ENCODE measurements around the gene CABLES1. TPM values are rescaled to one million over a fixed set of nuclear protein-coding genes. Genes with fewer than 3 reads are reported as not detected.

CABLES1 gene
- total and polyA plus RNA-seq, 2 of the 8 experiments (the other 6 are each of a cell fraction or from before 2014, with no cell fraction given) = 9.2 to 26.4 TPM

DNA sequence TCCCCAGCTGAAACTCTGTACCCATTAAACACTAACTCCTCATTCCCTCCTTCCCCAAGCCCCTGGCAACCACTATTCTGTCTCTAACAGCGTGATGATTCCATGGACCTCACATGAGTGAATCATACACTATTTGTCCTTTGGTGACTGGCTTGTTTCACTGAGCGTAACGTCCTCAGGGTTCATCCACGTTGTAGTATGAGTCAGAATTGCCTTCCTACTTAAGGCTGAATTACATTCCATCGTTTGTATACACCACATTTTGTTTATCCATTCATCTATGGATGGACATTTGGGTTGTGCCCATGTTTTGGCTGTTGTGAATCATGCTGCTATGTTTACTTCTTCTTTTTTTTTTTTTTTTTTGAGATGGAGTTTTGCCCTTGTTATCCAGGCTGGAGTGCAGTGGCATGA, 19.6 kb upstream of the CABLES1 start (continued):
- TF ChIP-seq, protein P1, sequence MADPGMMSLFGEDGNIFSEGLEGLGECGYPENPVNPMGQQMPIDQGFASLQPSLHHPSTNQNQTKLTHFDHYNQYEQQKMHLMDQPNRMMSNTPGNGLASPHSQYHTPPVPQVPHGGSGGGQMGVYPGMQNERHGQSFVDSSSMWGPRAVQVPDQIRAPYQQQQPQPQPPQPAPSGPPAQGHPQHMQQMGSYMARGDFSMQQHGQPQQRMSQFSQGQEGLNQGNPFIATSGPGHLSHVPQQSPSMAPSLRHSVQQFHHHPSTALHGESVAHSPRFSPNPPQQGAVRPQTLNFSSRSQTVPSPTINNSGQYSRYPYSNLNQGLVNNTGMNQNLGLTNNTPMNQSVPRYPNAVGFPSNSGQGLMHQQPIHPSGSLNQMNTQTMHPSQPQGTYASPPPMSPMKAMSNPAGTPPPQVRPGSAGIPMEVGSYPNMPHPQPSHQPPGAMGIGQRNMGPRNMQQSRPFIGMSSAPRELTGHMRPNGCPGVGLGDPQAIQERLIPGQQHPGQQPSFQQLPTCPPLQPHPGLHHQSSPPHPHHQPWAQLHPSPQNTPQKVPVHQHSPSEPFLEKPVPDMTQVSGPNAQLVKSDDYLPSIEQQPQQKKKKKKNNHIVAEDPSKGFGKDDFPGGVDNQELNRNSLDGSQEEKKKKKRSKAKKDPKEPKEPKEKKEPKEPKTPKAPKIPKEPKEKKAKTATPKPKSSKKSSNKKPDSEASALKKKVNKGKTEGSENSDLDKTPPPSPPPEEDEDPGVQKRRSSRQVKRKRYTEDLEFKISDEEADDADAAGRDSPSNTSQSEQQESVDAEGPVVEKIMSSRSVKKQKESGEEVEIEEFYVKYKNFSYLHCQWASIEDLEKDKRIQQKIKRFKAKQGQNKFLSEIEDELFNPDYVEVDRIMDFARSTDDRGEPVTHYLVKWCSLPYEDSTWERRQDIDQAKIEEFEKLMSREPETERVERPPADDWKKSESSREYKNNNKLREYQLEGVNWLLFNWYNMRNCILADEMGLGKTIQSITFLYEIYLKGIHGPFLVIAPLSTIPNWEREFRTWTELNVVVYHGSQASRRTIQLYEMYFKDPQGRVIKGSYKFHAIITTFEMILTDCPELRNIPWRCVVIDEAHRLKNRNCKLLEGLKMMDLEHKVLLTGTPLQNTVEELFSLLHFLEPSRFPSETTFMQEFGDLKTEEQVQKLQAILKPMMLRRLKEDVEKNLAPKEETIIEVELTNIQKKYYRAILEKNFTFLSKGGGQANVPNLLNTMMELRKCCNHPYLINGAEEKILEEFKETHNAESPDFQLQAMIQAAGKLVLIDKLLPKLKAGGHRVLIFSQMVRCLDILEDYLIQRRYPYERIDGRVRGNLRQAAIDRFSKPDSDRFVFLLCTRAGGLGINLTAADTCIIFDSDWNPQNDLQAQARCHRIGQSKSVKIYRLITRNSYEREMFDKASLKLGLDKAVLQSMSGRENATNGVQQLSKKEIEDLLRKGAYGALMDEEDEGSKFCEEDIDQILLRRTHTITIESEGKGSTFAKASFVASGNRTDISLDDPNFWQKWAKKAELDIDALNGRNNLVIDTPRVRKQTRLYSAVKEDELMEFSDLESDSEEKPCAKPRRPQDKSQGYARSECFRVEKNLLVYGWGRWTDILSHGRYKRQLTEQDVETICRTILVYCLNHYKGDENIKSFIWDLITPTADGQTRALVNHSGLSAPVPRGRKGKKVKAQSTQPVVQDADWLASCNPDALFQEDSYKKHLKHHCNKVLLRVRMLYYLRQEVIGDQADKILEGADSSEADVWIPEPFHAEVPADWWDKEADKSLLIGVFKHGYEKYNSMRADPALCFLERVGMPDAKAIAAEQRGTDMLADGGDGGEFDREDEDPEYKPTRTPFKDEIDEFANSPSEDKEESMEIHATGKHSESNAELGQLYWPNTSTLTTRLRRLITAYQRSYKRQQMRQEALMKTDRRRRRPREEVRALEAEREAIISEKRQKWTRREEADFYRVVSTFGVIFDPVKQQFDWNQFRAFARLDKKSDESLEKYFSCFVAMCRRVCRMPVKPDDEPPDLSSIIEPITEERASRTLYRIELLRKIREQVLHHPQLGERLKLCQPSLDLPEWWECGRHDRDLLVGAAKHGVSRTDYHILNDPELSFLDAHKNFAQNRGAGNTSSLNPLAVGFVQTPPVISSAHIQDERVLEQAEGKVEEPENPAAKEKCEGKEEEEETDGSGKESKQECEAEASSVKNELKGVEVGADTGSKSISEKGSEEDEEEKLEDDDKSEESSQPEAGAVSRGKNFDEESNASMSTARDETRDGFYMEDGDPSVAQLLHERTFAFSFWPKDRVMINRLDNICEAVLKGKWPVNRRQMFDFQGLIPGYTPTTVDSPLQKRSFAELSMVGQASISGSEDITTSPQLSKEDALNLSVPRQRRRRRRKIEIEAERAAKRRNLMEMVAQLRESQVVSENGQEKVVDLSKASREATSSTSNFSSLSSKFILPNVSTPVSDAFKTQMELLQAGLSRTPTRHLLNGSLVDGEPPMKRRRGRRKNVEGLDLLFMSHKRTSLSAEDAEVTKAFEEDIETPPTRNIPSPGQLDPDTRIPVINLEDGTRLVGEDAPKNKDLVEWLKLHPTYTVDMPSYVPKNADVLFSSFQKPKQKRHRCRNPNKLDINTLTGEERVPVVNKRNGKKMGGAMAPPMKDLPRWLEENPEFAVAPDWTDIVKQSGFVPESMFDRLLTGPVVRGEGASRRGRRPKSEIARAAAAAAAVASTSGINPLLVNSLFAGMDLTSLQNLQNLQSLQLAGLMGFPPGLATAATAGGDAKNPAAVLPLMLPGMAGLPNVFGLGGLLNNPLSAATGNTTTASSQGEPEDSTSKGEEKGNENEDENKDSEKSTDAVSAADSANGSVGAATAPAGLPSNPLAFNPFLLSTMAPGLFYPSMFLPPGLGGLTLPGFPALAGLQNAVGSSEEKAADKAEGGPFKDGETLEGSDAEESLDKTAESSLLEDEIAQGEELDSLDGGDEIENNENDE (IDR thresholded peaks at IDR 0.05; ENCODE audit: insufficient replicate concordance, low read length) = no peak
- TF ChIP-seq, protein P2, sequence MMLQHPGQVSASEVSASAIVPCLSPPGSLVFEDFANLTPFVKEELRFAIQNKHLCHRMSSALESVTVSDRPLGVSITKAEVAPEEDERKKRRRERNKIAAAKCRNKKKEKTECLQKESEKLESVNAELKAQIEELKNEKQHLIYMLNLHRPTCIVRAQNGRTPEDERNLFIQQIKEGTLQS (IDR thresholded peaks at IDR 0.05; ENCODE audit: insufficient read depth, low read depth, low read length) = no peak
- TF ChIP-seq, protein P3, sequence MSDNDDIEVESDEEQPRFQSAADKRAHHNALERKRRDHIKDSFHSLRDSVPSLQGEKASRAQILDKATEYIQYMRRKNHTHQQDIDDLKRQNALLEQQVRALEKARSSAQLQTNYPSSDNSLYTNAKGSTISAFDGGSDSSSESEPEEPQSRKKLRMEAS (IDR thresholded peaks at IDR 0.05) = no peak
- TF ChIP-seq POLR2A (IDR thresholded peaks at IDR 0.05; ENCODE audit: control extremely low read depth in 1 of 2, low read depth in 2 of 2, low read length in 2 of 2) (no peak), CHD2 (IDR thresholded peaks at IDR 0.05; ENCODE audit: low read length) (no peak), KDM5A (IDR thresholded peaks at IDR 0.05; ENCODE audit: low read length) (no peak), BACH1 (IDR thresholded peaks at IDR 0.05; ENCODE audit: low read length) (no peak), GABPA (IDR thresholded peaks at IDR 0.05; ENCODE audit: borderline replicate concordance, insufficient read depth, low read length) (no peak), TEAD4 (IDR thresholded peaks at IDR 0.05; ENCODE audit: low read depth, low read length) (no peak), CBX5 (IDR thresholded peaks at IDR 0.05; ENCODE audit: low read depth, low read length) (no peak), BCL11A (IDR thresholded peaks at IDR 0.05; ENCODE audit: low read depth in 2 of 2, low read length in 2 of 2) (no peak)
